ENCODE results near the gene APCDD1L.

The APCDD1L gene

GRCh38 chr20:58457083-58457695 lies 58.0 kb downstream of the APCDD1L start:
- H3K4me3 ChIP-seq (ENCODE audit: low read length, poor library complexity, severe bottlenecking): no peak overlapping the region
- H3K9ac ChIP-seq (ENCODE audit: low read depth, low read length, poor library complexity, severe bottlenecking): no peak overlapping the region

GRCh38 chr20:58454460-58454859 lies 60.7 kb downstream of the APCDD1L start:
- Histone ChIP-seq H3K4me1 (ENCODE audit: insufficient read depth, low read length, poor library complexity, severe bottlenecking) (no peaks in the 10 kb centered on the region), H2AFZ (ENCODE audit: low read length) (no peak overlapping the region), H3K9ac (ENCODE audit: low read depth, low read length, poor library complexity, severe bottlenecking) (no peak overlapping the region), H3K79me2 (ENCODE audit: insufficient read depth, low read length) (no peaks in the 10 kb centered on the region), H3K9me3 (ENCODE audit: insufficient read depth, low read depth, low read length) (no peaks in the 10 kb centered on the region), H3F3A (ENCODE audit: low read depth) (no peaks in the 10 kb centered on the region), H4K20me1 (ENCODE audit: insufficient read depth, low read length, poor library complexity, severe bottlenecking) (no peaks in the 10 kb centered on the region), H3K4me3 (ENCODE audit: low read length, poor library complexity, severe bottlenecking) (no peak overlapping the region), H3K27me3 (ENCODE audit: insufficient read depth, low read length, poor library complexity, severe bottlenecking) (no peaks in the 10 kb centered on the region), H3K9me2 (replicated peaks; ENCODE audit: low read depth, low read length) (no peaks in the 10 kb centered on the region), H3K36me3 (ENCODE audit: insufficient read depth, low read length) (peaks cover 10% of the 10 kb centered on the region; the same call in 1 of the 2 replicates), H3K4me2 (ENCODE audit: low read depth, low read length, poor library complexity, severe bottlenecking) (no peak overlapping the region)
- no peak for TF ChIP-seq EZH2phosphoT487 (IDR thresholded peaks at IDR 0.05; ENCODE audit: borderline replicate concordance)
- TF ChIP-seq CTCF (conservative IDR thresholded peaks at IDR 0.05; ENCODE audit: low read length): no peak

More at GRCh38 chr20:58457083-58457695, 58.0 kb downstream of the APCDD1L start:
- no peaks in the 10 kb centered on the region for H3K9me3 ChIP-seq (ENCODE audit: insufficient read depth, low read depth, low read length)
- no peaks in the 10 kb centered on the region for H3K36me3 ChIP-seq (ENCODE audit: insufficient read depth, low read length)
- H3F3A ChIP-seq (ENCODE audit: low read depth): no peaks in the 10 kb centered on the region
- H3K27me3 ChIP-seq (ENCODE audit: insufficient read depth, low read length, poor library complexity, severe bottlenecking): no peaks in the 10 kb centered on the region
- no peaks in the 10 kb centered on the region for H4K20me1 ChIP-seq (ENCODE audit: insufficient read depth, low read length, poor library complexity, severe bottlenecking)
- H3K9me2 ChIP-seq (replicated peaks; ENCODE audit: low read depth, low read length): no peaks in the 10 kb centered on the region
- no peaks in the 10 kb centered on the region for H3K4me1 ChIP-seq (ENCODE audit: insufficient read depth, low read length, poor library complexity, severe bottlenecking)
- no peak for TF ChIP-seq CTCF (conservative IDR thresholded peaks at IDR 0.05; ENCODE audit: low read length)
- TF ChIP-seq EZH2phosphoT487 (IDR thresholded peaks at IDR 0.05; ENCODE audit: borderline replicate concordance): no peak
- H2AFZ ChIP-seq (ENCODE audit: low read length): no peak overlapping the region
- H3K4me2 ChIP-seq (ENCODE audit: low read depth, low read length, poor library complexity, severe bottlenecking): no peak overlapping the region
- H3K79me2 ChIP-seq (ENCODE audit: insufficient read depth, low read length): no peaks in the 10 kb centered on the region

GRCh38 chr20:58453391-58453790 lies 61.8 kb downstream of the APCDD1L start:
- no peaks in the 10 kb centered on the region for H3K9me3 ChIP-seq (ENCODE audit: insufficient read depth, low read depth, low read length)
- H3K27me3 ChIP-seq (ENCODE audit: insufficient read depth, low read length, poor library complexity, severe bottlenecking): no peaks in the 10 kb centered on the region
- no peaks in the 10 kb centered on the region for H3K79me2 ChIP-seq (ENCODE audit: insufficient read depth, low read length)
- no peaks in the 10 kb centered on the region for H3K9me2 ChIP-seq (replicated peaks; ENCODE audit: low read depth, low read length)
- peaks cover 15% of the 10 kb centered on the region; the same call in 1 of the 2 replicates for H3K36me3 ChIP-seq (ENCODE audit: insufficient read depth, low read length)
- H2AFZ ChIP-seq (ENCODE audit: low read length): no peak overlapping the region
- H3K4me3 ChIP-seq (ENCODE audit: low read length, poor library complexity, severe bottlenecking): no peak overlapping the region
- no peak for TF ChIP-seq CTCF (conservative IDR thresholded peaks at IDR 0.05; ENCODE audit: low read length)
- TF ChIP-seq EZH2phosphoT487 (IDR thresholded peaks at IDR 0.05; ENCODE audit: borderline replicate concordance): no peak
- no peaks in the 10 kb centered on the region for H3F3A ChIP-seq (ENCODE audit: low read depth)
- no peak overlapping the region for H3K9ac ChIP-seq (ENCODE audit: low read depth, low read length, poor library complexity, severe bottlenecking)
- H4K20me1 ChIP-seq (ENCODE audit: insufficient read depth, low read length, poor library complexity, severe bottlenecking): no peaks in the 10 kb centered on the region
- H3K4me1 ChIP-seq (ENCODE audit: insufficient read depth, low read length, poor library complexity, severe bottlenecking): no peaks in the 10 kb centered on the region
- no peak overlapping the region for H3K4me2 ChIP-seq (ENCODE audit: low read depth, low read length, poor library complexity, severe bottlenecking)

All from Loucy (cell line).